SK-N-SH (cell line): ENCODE measurements around the gene GCLC.

Experiments
- CTCF ChIP-seq: fragments of 200-600 bp; sonication (generic); IDR thresholded peaks from 2 replicates; pipeline ENCODE4 v1.6.1; 2017; ENCODE audit warnings: antibody characterized with exemption, mild to moderate bottlenecking, moderate library complexity
- EZH2phosphoT487 ChIP-seq: fragments of 200-600 bp; sonication (generic); IDR thresholded peaks from 2 replicates; pipeline ENCODE4 v1.6.1; 2017; ENCODE audit warnings: low read depth, mixed run types, mild to moderate bottlenecking, antibody characterized with exemption, moderate library complexity, borderline replicate concordance
- JUND ChIP-seq: IDR thresholded peaks from 2 replicates; pipeline ENCODE4 v1.4.0; 2012
- MAX ChIP-seq: IDR thresholded peaks from 2 replicates; pipeline ENCODE4 v1.4.0; 2012; ENCODE audit warnings: low read depth
- NRF1 ChIP-seq: IDR thresholded peaks from 2 replicates; pipeline ENCODE4 v1.6.1; 2012; ENCODE audit warnings: low read depth, mild to moderate bottlenecking, low read length
- POLR2AphosphoS5 ChIP-seq: IDR thresholded peaks from 2 replicates; pipeline ENCODE4 v1.6.1; 2012; ENCODE audit warnings: low read depth, low read length
- RAD21 ChIP-seq: IDR thresholded peaks from 2 replicates; pipeline ENCODE4 v1.6.1; 2012; ENCODE audit warnings: mild to moderate bottlenecking, low read length
- RCOR1 ChIP-seq: fragments of 150-350 bp; IDR thresholded peaks from 2 replicates; pipeline ENCODE4 v1.6.1; 2017; ENCODE audit warnings: antibody characterized with exemption, low read length
- REST ChIP-seq: IDR thresholded peaks from 2 replicates; pipeline ENCODE4 v1.6.1; 2012; ENCODE audit warnings: mild to moderate bottlenecking, low read depth, low read length, moderate library complexity
- RFX5 ChIP-seq: IDR thresholded peaks from 2 replicates; pipeline ENCODE4 v1.6.1; 2012; ENCODE audit warnings: mild to moderate bottlenecking, improper control_type of control experiment, low read length
- TAF1 ChIP-seq: IDR thresholded peaks from 2 replicates; pipeline ENCODE4 v1.6.1; 2012; ENCODE audit warnings: low read depth, mild to moderate bottlenecking, low read length, moderate library complexity, borderline replicate concordance
- USF2 ChIP-seq: fragments of 150-350 bp; IDR thresholded peaks from 2 replicates; pipeline ENCODE4 v1.6.1; 2017; ENCODE audit warnings: antibody characterized with exemption, low read length, low read depth, borderline replicate concordance
- YY1 ChIP-seq: IDR thresholded peaks from 2 replicates; pipeline ENCODE4 v1.4.0; 2012; ENCODE audit warnings: low read depth, mild to moderate bottlenecking

GRCh38 chr6:53568776-53569616 lies 24.1 kb upstream of the GCLC start:
- TF ChIP-seq CTCF = no peak
- no peak for TF ChIP-seq RAD21
- TF ChIP-seq POLR2AphosphoS5 = no peak
- TF ChIP-seq TAF1 = no peak
- no peak for TF ChIP-seq NRF1
- TF ChIP-seq USF2 = no peak
- no peak for TF ChIP-seq RFX5
- no peak for TF ChIP-seq YY1
- no peak for TF ChIP-seq RCOR1
- TF ChIP-seq JUND = no peak
- no peak for TF ChIP-seq EZH2phosphoT487
- no peak for TF ChIP-seq REST
- no peak for TF ChIP-seq MAX
